GM10248 (cell line): Measurements from ENCODE around the gene BICD1.

ENCODE experiments used
- CTCF ChIA-PET: fragments of 300-600 bp; sonication (Branson Sonifier 250); formaldehyde crosslinking; extraction: SDS; loops from one replicate; lab custom pipeline; 2021; ENCODE audit warnings: antibody characterized with exemption; lab: Yijun Ruan, JAX
- POLR2A ChIA-PET: fragments of 350-650 bp; sonication (Branson Sonifier 250); formaldehyde crosslinking; extraction: SDS; loops from one replicate; lab custom pipeline; 2020; ENCODE audit warnings: antibody characterized with exemption; lab: Yijun Ruan, JAX
- DNase-seq: peaks from one replicate; pipeline ENCODE4 v3.0.0; 2012; ENCODE audit errors: extremely low spot score
- CTCF ChIP-seq: IDR thresholded peaks from 2 replicates; pipeline ENCODE4 v1.5.1; 2012; ENCODE audit warnings: mild to moderate bottlenecking, low read depth; ENCODE audit errors: extremely low read depth, missing control alignments, control extremely low read depth

Gene BICD1

GRCh38 chr12:32240831-32241230, 134.2 kb downstream of the BICD1 start:
- no peak for TF ChIP-seq CTCF
- DNase-seq: no peak
- CTCF ChIA-PET: no interaction called here
- POLR2A ChIA-PET: no interaction called here

DNA sequence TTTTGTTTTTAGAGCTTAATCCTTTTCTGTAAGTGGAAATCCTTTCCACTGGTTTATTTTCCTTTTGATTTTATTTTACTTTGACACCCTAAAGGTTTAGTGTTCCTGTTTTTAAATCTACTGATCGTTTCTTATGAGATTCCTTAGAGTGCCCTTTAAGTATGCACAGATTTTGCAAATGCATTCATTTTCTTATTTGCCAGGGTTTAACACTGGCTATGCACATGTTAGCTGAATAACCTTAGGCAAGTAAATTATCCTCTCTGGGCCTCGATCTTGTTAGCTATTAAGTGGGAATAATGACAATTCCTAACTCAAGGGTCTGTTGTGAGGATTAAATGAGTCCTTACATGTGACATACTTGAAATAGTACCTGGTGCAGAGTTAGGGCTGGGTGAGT, 136.0 kb downstream of the BICD1 start:
- POLR2A ChIA-PET: interaction anchor here (0.6 kb wide), 1 partner anchor 308 kb away, joined by 4 read pairs; no protein-coding TSS in a partner anchor
- no peak for TF ChIP-seq CTCF
- CTCF ChIA-PET: interaction anchor here (1.0 to 1.6 kb wide), 4 partner anchors 9 to 86 kb away, joined by 3 to 7 read pairs (median 4); no protein-coding TSS in a partner anchor
- no peak for DNase-seq

DNA sequence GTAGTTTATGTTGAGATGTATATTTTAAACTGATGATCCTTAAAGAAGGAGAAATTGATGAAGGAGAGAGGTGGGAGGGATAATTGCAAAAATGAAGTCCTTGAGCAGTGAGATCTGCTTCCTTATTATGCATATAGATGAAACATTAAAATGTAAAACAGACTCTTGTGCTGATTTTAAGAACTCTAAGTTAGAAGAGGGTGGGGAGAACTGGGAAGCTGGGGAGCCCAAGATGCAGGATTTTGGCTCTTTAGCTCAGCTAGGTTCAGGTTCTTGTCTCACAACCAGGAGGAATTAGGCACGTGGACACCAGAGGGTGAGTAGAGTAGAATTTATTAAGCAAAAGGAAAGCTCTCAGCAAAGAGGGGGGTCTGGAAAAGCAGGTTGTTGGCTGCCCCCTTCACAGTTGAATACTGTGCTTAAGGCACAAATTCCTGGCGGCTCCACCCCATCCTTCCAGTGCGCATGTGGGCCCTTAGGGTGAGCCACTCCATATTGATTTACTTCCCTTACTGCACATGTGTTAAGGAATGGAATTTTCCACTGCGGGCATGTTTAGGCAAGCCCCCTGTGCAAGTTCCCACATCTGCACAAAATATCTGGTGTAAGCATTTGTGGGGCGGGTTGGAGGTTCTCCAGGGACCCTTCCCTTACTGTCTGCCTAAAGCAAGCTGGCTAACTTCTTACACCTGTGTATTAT, 141.9 kb downstream of the BICD1 start:
- no peak for DNase-seq
- TF ChIP-seq CTCF: no peak
- CTCF ChIA-PET: interaction anchor here (0.9 kb wide), 1 partner anchor 16 kb away, joined by 3 read pairs; no protein-coding TSS in a partner anchor
- POLR2A ChIA-PET: no interaction called here

- DNase-seq: no peak
- no peak for TF ChIP-seq CTCF
- ChIA-PET POLR2A (no interaction called here), CTCF (interaction anchor here (0.9 kb wide), 1 partner anchor 14 kb away, joined by 3 read pairs; no protein-coding TSS in a partner anchor)
Observed at GRCh38 chr12:32249777-32250176, 143.1 kb downstream of the BICD1 start.

DNA sequence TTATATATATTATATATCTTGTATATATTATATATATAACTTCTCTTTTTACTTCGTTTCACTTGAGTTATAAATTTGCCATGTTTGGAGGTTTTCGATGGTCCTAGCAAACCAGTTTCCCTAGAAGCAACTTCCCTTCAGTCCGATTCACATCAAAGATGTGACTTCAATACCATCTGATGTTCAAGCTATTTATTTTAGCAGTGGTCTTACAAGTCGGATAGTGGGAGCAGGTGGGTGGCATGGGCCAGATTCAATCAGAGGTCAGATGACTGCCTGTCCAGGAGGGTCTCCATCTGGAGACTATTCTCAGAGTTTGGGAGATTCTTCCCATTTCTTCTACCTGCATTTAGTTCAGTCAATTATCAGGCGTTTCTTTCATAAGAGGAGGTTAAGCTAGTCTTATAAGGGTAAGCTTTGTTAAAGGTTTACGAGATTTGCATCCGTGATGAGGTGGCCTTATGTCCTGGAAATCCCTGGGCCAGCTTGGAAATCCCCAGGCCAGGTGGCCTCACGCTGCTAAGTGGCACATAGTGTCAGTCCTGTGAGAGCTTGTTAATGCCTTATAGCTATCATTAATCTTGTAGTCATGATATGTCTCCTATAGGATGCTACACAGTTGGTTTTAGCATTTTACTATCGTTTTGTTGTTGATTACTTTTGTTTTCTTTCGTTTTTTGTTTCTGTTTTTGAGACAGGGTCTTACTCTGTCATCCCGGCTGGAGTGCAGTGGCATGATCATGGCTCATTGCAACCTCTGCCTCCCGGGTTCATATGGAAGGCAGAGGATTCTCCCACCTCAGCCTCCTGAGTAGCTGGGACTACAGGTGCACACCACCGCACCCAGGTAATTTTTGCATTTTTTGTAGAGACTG, 145.8 kb downstream of the BICD1 start:
- CTCF ChIA-PET: interaction anchor here (0.7 to 2.1 kb wide), 5 partner anchors 9 to 191 kb away, joined by 3 to 11 read pairs (median 3); no protein-coding TSS in a partner anchor
- POLR2A ChIA-PET: no interaction called here
- DNase-seq: peak; percentile 39
- TF ChIP-seq CTCF: no peak

DNA sequence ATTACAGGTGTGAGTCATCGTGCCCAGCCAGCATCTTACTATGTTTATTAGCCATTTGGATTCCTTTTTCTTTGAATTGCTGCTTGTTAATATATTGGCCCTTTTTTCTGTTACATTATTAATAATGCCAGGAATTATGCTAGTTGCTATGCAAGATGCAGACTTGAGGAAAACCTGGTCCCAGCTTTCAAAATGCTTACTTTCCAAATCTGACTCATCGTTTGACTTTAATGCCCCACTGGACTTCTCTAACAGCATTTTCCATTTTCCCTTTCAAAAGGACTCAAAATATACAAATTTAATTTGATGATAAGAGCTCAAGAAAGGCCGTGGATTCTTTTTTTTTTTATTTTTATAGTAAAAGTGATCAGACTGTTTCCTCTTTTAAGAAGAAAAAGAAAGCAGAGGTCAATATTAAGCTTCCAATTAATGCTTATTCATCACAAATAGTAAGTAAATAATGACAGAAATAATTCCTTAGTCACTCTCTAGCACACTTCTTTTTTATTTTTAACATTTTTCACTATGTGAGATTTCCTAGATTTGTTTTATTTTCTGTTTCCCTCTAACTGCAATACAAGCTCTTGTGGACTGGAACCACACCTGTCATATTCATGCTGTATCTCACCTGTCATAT, 146.6 kb downstream of the BICD1 start:
- POLR2A ChIA-PET: no interaction called here
- DNase-seq: no peak
- CTCF ChIA-PET: interaction anchor here (1.0 to 2.1 kb wide), 3 partner anchors 8 to 192 kb away, joined by 3 to 11 read pairs (median 3); no protein-coding TSS in a partner anchor
- no peak for TF ChIP-seq CTCF
